NK-92 treated with Interleukin-12 subunit alpha and Interleukin-12 subunit beta, amount 100 ng/mL, for 24 hours (cell line): Measurements from ENCODE around the gene DDX51.
"Not testable (repeated sequence)": the region's sequence is repeated elsewhere in the genome, so short reads cannot be mapped to it uniquely, and the experiment has no call there.

Experiments
- DNase-seq: peaks from one replicate; lab custom pipeline; 2025; lab: John Stamatoyannopoulos, UW

The DDX51 gene

DNA sequence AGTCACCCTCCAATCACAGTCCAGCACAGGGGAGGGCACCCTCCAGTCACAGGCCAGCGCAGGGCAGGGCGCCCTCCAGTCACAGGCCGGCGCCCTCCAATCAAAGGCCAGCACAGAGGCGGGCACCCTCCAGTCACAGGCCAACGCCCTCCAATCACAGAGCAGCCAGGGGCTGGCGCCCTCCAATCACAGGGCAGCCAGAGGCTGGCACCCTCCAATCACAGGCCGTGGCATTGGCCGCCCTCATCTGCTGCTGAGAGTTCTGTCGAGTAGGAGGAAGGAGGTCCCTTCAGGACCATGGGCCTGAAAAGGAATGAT, 26.6 kb downstream of the DDX51 start:
- no peak for DNase-seq

- no peak for DNase-seq
These were observed 27.2 kb downstream of the DDX51 start for GRCh38 chr12:132116709-132117557.

GRCh38 chr12:132115500-132115899, 28.6 kb downstream of the DDX51 start:
- no peak for DNase-seq

GRCh38 chr12:132114667-132115066, 29.5 kb downstream of the DDX51 start:
- no peak for DNase-seq

DNA sequence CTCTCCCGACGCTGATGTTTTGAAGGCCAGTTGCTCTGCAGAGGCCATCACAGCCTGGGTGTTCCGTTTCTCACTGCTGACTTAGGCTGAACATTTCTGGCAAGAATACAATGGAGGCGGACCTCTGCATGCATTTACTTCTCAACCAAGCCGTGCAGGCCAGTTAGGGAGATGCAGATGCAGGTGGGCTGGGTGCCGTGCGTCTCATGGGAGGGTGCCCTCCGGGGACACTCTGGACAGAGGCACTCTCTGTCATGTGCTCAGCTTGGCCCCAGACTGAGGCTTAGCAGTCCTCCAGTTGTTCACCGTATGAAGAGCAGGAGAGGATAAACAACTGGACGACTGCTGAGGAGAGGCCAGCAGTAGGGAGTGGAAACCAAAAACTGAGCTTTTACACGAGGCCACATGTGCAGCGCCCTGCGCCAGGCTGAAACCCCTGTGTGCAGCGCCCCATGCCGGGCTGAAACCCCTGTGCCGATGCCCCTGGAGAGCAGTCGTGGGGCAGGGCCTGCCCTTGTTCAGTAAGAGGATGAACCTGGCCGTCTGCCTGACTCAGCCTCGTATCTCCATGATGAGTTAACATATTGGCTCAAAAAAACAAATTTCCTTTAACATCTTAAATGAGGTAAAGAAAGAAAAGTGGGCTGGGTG, 32.3 kb downstream of the DDX51 start:
- no peak for DNase-seq

DNA sequence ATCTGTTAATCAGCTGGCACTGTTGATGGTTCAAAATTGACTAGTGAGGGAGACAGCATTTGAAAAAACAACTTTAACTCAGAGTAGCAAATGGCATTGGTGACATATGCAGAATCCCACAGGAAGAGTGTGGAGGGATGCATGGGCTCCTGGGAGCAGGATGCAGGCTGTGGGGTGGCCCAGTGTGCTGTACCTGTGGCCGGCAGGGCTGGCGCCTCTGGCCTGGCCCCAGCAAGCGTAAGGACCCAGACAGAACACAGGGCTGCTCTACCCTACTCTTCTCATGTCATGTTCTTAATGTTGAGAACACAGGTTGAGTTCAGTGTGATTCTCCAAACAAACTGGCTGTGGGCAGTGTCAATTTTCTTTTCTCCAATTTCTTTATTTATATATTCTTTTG, 33.4 kb downstream of the DDX51 start:
- DNase-seq: no peak

DNA sequence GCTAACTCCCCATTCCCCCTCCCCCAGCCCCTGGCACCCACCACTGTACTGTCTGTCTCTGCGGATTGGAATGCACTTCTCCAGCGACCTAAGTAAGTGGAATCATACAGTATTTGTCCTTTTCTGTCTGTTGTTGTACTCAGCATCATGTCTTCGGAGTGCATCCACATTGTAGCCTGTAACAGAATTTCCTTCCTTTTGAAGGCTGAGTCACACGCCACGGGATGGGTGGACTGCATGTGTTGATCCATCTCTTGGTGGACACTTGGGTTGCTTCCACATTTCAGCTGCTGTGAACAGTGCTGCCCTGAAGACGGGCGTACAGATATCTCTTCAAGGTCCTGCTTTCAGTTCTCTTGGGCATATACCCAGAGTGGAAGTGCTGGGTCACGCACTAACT, 34.4 kb downstream of the DDX51 start:
- no peak for DNase-seq

- DNase-seq: no peak
These were observed 35.8 kb downstream of the DDX51 start for GRCh38 chr12:132108211-132108832.

- no peak for DNase-seq
These were observed 37.2 kb downstream of the DDX51 start for GRCh38 chr12:132106921-132107320.

DNA sequence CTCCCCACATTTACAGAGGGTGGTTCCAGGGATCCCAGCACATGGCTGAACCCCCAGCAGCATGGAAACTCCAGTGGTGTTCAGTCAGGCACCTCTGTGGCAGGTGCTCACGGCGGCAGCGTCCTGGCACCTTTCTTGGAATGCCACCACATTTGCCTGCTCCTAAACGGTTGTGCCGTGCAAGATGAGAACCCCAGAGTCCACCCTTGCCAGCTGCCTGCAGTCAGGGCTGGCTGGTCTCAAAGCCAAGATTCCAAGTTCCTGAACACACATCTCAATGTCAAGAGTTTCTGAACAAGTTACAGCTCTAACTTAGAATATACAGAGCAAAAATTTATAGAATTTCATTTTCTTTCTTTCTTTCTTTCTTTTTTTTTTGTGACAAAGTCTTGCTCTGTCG, 38.7 kb downstream of the DDX51 start:
- no peak for DNase-seq

DNA sequence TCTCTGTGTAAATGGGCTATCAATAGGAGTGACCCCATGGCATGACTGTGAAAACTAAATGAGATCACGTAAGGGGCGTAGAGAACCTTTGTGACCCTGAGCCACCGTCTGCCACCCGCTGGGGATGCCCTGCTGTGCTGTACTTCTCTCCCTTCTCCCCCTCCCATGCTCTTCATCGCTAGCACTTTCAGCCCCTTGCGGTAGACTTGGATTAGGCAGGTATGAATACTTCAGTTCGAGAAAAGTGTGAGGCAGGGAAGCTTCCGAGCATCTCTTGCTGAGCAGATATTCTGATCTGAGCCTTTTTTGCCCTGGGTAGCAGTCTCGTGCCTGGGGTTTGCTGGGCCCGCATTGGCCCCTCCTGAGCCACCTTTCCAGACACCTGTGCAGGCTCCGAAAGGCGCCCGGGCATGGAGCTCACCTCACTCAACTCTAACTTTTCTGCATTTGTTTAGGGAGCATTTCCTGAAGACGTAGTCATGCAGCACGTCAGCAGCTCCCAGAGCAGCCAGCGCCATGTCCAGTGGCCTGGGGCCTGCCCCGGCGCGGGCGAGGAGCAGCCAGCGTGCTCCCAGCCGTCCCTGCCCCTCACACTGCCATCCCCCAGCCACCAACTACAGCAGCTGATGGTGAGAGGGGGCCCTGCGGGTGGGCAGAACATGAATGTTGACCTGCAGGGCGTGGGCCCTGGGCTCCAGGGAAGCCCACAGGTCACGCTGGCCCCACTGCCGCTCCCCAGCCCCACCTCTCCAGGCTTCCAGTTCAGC, 40.4 kb downstream of the DDX51 start:
- no peak for DNase-seq

- DNase-seq: not testable (repeated sequence)
These were observed 41.0 kb downstream of the DDX51 start for GRCh38 chr12:132103072-132103471.

DNA sequence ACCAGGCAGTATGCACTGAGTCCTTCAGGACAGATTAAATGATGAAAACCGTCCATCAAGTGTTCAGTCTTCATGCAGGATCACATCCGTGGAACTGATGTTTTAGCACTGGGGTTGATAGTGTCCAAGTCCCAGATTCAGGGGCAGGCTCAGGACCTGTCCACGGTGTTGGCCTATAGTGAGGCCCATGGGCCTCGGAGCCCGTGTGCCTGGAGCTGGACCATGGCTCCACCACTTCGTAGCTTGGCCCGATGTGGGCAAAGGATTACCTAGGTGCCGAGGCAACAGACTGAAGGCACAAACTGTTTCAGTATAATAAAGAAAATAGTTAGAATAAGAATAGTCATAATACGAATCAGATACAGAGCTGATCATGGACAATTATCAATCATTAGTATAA, 41.8 kb downstream of the DDX51 start:
- no peak for DNase-seq

- no peak for DNase-seq
These were observed 43.6 kb downstream of the DDX51 start for GRCh38 chr12:132100306-132101065.

- DNase-seq: no peak
These were observed 44.4 kb downstream of the DDX51 start for GRCh38 chr12:132099739-132100138.

DNA sequence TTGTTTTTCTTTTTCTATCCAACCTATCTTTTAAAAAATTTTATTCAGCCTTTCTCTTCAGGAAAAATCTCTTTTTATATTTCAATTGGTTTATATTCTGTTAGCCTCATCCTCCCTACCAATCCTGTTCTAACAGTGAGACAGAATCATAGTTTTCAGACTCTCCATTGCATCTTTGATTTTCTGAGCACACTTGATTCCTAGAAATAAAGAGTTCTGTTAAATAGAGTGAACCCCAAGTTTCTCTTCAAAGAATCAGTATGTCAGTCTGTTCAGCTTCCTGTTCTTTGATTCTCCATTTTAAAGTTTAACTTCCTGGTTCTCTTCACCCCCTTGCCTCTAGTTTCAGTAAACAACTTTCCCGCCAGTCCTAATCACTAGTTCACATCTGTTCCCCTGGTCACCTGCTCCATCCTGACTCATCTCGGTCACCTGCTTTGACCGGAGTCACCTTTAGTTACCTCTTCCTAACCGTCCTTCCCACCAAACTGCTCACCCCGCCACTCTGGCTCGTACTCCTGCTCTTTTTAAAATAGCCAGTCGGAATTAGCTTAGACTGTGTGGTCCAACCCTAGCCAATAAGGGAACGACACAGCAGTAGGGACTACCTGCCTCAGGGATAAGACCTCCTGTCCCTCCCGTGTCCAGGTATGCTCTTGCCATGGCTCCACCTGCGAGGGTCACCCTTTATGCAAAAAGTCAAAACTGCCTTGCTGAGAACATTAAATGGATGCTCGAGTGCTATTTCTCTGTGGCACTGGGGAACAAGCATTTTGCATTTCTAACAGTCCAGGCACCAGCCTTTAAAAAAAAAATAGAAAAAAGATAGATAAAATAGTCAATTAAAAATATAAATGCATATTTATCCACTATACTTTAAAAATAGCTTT, 48.4 kb downstream of the DDX51 start:
- no peak for DNase-seq

GRCh38 chr12:132094269-132094891, 49.7 kb downstream of the DDX51 start:
- DNase-seq: no peak

- DNase-seq: no peak
These were observed 54.7 kb downstream of the DDX51 start for GRCh38 chr12:132089407-132089910.
